NOMO-1 treated with dmso at 0.1 percent for 144 hours (cell line): Measurements from ENCODE around the gene UBQLNL.

ENCODE experiments used
- DNase-seq: peaks from one replicate; lab custom pipeline; 2025; ENCODE audit not compliant: unreplicated experiment; lab: John Stamatoyannopoulos, UW

Gene UBQLNL

DNA sequence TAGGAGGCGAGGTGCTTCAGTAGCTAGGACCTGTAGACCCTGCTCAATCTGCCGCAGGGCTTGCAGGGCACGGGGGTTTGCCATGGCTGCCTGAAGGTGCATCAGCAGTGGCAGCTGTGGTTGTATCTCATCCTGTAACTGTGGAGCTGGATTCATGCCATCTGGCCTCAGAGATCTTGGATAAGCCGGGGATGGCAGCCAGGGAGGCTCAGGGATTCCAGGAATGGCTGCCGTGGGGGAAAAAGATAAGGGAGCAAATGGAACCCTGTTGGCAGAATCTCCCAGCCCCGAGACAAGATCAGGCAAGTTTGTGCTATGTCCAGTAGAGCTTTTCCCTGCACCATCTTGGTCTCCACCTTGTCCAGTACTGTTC lies 8.6 kb downstream of the UBQLNL start:
- DNase-seq: no peak

- DNase-seq: no peak
Observed at GRCh38 chr11:5507177-5507932, 9.1 kb downstream of the UBQLNL start.

DNA sequence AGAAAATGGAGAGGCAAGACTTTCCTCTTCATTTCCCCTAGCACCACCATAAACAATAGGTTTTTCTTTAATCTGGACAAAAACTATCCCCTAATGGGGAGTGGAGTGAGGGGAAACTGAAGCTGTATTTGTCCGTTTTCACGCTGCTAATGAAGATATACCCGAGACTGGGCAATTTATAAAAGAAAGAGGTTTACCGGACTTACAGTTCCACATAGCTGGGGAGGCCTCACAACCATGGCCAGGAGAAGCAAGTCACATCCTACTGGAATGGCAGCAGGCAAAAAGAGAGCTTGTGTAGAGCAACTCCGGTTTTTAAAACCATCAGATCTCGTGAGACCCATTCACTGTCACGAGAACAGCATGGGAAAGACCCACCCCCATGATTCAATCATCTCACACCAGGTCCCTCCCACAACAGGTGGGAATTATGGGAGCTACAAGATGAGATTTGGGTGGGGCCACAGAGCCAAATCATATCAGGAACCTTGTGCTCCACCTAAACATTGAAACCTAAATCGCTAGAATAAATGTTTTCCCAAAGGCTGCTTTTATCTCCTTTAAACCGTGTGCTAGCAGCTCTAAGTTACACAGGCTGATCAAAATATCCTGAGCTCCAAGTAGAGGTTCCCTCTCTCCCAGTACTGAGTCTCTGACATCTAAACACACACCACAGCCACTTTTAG lies 11.0 kb downstream of the UBQLNL start:
- no peak for DNase-seq

DNA sequence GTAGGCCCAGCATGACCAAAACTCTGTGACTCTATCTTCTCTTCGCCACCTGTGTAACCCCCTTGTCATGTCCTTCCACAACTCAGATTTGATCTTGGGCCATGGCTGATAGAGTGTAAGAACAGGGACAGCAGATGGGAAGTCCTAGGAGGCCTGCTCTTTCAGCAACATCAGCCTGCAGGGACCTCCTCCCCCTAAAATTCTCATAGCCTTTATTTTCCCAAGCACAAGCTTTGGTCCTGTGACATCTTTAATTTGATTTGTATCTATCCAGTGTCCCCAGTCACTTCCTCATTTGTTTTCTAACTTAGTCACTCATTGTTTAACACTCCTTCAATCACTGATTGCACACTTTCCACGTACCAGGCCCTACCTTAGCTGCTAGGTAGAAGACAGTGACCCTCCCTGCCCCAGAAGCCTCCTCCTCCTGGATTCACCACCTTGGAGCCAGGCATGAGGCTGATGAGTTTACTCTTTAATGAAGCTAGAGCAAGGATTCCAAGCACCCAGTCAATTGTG lies 12.0 kb downstream of the UBQLNL start:
- DNase-seq: no peak

DNA sequence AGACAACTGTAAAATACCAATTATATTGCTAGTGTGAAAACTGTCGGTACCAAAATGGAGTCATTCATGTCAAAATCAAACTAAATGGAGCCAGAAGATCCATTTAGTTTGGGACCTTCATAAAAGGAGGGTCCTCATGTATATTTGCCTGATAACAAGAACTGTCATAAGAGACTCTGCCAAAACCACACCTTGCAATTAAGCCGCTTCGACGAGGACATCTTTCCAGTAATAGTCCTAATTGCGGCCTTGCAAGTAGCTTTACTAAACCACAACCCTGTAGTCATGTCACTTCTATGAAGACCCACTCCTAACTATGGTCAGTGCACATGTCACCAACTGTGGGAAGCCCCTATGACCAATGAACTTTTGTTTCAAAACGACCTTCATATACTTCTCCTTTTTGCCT lies 16.1 kb downstream of the UBQLNL start:
- DNase-seq: no peak

DNA sequence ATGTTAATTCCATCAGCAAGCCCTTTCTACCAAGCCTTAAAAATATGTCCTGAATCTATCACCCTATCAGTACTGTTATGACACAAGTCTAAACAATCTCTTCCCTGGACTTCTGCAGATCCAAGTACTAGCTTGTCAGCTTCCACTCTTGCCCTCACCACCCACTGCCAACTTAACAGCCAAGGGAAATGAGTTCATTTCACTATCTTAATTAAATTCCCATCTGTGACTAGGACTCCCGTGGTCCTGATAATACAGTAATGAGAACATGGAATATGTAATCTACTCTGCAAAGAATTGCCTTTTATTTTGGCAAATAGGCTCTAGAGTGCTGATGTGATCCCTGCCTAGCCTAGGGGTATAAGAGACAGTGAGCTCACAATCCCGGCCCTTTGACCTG lies 16.8 kb downstream of the UBQLNL start:
- DNase-seq: no peak

- no peak for DNase-seq
Observed at GRCh38 chr11:5489576-5490357, 26.7 kb downstream of the UBQLNL start.

DNA sequence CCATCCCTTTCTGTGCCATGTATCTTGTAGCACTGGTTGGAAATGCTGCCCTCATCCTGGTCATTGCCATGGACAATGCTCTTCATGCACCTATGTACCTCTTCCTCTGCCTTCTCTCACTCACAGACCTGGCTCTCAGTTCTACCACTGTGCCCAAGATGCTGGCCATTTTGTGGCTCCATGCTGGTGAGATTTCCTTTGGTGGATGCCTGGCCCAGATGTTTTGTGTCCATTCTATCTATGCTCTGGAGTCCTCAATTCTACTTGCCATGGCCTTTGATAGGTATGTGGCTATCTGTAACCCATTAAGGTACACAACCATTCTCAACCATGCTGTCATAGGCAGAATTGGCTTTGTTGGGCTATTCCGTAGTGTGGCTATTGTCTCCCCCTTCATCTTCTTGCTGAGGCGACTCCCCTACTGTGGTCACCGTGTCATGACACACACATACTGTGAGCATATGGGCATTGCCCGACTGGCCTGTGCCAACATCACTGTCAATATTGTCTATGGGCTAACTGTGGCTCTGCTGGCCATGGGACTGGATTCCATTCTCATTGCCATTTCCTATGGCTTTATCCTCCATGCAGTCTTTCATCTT lies 27.6 kb downstream of the UBQLNL start:
- DNase-seq: no peak

GRCh38 chr11:5488385-5488784 lies 28.1 kb downstream of the UBQLNL start, which contains the start of gene OR52D1:
Gene OR52D1 (plus strand): TSS chr11:5488685. CDS start chr11:5488707, 22 bp downstream.
- no peak for DNase-seq

DNA sequence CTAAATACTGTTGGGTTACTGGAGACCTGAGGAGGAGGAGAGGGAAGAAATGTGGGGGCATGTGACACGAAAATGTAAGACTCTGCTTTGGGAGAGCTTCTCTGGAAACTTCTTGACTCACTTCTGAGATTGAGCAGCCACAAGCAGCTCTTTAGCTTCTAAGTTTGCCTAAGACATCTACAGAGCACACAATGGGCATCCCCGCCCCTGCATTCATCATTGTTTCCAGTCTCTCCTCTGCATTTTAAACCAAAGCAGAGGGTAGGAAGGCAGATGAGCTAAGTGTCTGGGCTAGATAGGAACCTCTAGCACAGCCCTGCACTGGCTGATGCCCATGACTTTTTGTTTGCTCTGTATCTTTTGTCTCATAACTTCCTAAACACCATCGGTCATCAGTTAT lies 30.1 kb downstream of the UBQLNL start:
- no peak for DNase-seq

DNA sequence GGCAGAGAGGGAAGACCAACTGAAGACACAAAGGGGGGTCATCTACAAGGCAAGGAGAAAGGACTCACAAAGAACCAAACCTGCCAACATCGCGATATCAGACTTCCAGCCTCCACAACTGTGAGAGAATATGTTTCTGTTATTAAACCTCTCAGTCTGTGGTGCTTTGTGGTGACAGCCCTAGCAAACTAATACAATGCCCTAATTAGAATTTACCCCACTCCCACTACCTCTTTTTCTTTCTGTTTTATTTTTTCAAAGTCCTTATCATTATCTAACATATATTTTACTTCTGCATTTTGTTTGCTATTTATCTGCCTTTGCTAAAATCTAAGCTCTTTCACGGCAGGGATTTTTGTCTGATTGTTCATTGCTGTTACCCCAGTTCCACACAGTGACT lies 30.5 kb downstream of the UBQLNL start:
- no peak for DNase-seq

DNA sequence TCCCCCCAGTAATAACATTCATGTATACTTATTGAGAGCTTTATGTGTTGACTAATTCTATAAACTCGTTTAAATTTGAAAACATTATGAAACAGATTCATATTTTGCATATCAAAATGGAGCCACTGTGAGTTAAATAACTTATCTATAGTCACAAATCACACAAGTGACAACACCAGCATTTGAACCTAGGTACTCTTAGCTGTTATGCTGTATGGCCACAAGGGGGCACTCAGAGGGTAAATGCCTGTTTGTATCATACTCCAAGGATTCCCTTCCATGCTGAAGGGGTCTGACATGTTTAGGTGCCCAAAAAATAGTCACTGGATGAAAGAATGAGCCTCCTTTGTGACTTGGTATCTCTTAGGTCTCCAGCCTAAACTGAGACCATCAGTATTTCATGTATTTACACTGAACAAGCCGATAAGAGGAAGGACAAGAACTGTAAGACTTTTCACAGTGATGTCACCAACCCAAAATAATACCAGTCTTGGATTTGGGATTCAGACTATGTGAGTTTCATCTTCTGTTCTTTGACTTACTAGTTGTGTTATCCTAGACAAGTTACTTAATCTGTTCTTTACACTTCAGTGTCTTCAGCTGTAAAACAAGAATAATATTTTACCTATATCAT lies 40.2 kb downstream of the UBQLNL start:
- no peak for DNase-seq

DNA sequence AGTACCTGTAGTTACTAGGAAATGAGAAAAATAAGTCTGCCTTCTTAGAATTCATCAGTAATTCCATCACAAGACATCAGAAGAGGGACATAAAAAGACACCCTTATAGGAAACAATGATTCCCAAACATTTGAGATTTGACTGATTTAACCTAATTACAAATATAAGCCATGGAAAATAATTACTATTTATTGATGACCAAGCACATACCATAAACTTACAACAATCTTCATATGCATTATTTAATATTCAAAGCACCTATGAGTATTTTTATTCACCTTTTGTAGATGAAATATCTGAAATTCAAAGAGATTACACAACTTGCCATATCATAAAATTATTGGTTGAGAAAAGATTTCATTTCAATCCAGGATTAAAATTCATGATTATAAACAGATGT lies 42.6 kb downstream of the UBQLNL start:
- DNase-seq: no peak

DNA sequence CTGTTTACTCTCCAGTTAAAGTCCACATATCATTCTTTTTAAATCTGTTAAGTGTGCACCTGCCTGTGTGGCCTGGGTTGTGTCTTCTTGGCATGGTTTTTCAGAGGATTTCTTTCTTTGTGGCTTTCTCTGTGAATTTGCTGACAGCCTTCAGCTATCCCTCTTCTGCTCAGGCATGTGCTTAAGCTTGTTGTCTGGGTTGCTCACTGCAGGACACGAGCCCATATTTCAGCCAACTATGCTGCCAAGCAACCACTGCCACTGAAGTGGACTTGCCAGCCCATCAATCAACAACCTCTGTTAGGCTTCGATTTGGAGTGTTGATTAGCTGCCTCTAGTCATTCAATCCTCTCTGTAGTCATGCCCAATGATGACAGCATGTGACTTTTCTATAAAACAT lies 49.0 kb downstream of the UBQLNL start:
- DNase-seq: no peak
